ENCODE measurements around the gene VASP. TPM values are rescaled to one million over a fixed set of nuclear protein-coding genes. Genes with fewer than 3 reads are reported as not detected.

Gene VASP
- total and polyA plus RNA-seq, 2 of the 13 experiments (the other 11 are each of a cell fraction or from before 2014, with no cell fraction given) = 41.8 to 67.1 TPM

GRCh38 chr19:45508417-45508860 lies 1.2 kb downstream of the VASP start (continued):
- TF ChIP-seq HMGXB3 (CRISPR knock-in tag; IDR thresholded peaks at IDR 0.05; ENCODE audit: borderline replicate concordance) (no peak), ZFP1 (CRISPR knock-in tag; IDR thresholded peaks at IDR 0.05) (no peak), ZSCAN5A (CRISPR knock-in tag; IDR thresholded peaks at IDR 0.05; ENCODE audit: borderline replicate concordance) (no peak), KDM1A (CRISPR knock-in tag; IDR thresholded peaks at IDR 0.05) (no peak), GPN1 (CRISPR knock-in tag; IDR thresholded peaks at IDR 0.05; ENCODE audit: borderline replicate concordance) (no peak), ZFP36L2 (CRISPR knock-in tag; IDR thresholded peaks at IDR 0.05) (no peak), NBN (conservative IDR thresholded peaks at IDR 0.05) (no peak), IKZF4 (CRISPR knock-in tag; IDR thresholded peaks at IDR 0.05; ENCODE audit: borderline replicate concordance, low read depth, not compliant biosample characterization) (no peak), KLF13 (CRISPR knock-in tag; IDR thresholded peaks at IDR 0.05) (no peak), SIN3A (IDR thresholded peaks at IDR 0.05; ENCODE audit: borderline replicate concordance, low read depth, low read length) (0 out of 2 replicates have a peak, but pooled peaks have one; percentile 37), RBM39 (IDR thresholded peaks at IDR 0.05; ENCODE audit: low read depth, low read length, poor library complexity, severe bottlenecking) (peak; percentile 35), HDAC1 (CRISPR knock-in tag; IDR thresholded peaks at IDR 0.05) (0 out of 2 replicates have a peak, but pooled peaks have one; percentile 32)
- TF ChIP-seq, protein P1, sequence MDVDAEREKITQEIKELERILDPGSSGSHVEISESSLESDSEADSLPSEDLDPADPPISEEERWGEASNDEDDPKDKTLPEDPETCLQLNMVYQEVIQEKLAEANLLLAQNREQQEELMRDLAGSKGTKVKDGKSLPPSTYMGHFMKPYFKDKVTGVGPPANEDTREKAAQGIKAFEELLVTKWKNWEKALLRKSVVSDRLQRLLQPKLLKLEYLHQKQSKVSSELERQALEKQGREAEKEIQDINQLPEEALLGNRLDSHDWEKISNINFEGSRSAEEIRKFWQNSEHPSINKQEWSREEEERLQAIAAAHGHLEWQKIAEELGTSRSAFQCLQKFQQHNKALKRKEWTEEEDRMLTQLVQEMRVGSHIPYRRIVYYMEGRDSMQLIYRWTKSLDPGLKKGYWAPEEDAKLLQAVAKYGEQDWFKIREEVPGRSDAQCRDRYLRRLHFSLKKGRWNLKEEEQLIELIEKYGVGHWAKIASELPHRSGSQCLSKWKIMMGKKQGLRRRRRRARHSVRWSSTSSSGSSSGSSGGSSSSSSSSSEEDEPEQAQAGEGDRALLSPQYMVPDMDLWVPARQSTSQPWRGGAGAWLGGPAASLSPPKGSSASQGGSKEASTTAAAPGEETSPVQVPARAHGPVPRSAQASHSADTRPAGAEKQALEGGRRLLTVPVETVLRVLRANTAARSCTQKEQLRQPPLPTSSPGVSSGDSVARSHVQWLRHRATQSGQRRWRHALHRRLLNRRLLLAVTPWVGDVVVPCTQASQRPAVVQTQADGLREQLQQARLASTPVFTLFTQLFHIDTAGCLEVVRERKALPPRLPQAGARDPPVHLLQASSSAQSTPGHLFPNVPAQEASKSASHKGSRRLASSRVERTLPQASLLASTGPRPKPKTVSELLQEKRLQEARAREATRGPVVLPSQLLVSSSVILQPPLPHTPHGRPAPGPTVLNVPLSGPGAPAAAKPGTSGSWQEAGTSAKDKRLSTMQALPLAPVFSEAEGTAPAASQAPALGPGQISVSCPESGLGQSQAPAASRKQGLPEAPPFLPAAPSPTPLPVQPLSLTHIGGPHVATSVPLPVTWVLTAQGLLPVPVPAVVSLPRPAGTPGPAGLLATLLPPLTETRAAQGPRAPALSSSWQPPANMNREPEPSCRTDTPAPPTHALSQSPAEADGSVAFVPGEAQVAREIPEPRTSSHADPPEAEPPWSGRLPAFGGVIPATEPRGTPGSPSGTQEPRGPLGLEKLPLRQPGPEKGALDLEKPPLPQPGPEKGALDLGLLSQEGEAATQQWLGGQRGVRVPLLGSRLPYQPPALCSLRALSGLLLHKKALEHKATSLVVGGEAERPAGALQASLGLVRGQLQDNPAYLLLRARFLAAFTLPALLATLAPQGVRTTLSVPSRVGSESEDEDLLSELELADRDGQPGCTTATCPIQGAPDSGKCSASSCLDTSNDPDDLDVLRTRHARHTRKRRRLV (CRISPR knock-in tag; IDR thresholded peaks at IDR 0.05) = peak; percentile 25; the same call in 1 of the 2 replicates
- TF ChIP-seq, protein P2, sequence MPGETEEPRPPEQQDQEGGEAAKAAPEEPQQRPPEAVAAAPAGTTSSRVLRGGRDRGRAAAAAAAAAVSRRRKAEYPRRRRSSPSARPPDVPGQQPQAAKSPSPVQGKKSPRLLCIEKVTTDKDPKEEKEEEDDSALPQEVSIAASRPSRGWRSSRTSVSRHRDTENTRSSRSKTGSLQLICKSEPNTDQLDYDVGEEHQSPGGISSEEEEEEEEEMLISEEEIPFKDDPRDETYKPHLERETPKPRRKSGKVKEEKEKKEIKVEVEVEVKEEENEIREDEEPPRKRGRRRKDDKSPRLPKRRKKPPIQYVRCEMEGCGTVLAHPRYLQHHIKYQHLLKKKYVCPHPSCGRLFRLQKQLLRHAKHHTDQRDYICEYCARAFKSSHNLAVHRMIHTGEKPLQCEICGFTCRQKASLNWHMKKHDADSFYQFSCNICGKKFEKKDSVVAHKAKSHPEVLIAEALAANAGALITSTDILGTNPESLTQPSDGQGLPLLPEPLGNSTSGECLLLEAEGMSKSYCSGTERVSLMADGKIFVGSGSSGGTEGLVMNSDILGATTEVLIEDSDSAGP (CRISPR knock-in tag; IDR thresholded peaks at IDR 0.05; ENCODE audit: borderline replicate concordance) = 0 out of 2 replicates have a peak, but pooled peaks have one; percentile 44
- TF ChIP-seq, protein P3, sequence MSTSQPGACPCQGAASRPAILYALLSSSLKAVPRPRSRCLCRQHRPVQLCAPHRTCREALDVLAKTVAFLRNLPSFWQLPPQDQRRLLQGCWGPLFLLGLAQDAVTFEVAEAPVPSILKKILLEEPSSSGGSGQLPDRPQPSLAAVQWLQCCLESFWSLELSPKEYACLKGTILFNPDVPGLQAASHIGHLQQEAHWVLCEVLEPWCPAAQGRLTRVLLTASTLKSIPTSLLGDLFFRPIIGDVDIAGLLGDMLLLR (CRISPR knock-in tag; IDR thresholded peaks at IDR 0.05) = no peak
